Measurements from ENCODE around the gene RBMY1A1.
"Not testable (repeated sequence)": the region's sequence is repeated elsewhere in the genome, so short reads cannot be mapped to it uniquely, and the experiment has no call there.

RBMY1A1 gene

DNA sequence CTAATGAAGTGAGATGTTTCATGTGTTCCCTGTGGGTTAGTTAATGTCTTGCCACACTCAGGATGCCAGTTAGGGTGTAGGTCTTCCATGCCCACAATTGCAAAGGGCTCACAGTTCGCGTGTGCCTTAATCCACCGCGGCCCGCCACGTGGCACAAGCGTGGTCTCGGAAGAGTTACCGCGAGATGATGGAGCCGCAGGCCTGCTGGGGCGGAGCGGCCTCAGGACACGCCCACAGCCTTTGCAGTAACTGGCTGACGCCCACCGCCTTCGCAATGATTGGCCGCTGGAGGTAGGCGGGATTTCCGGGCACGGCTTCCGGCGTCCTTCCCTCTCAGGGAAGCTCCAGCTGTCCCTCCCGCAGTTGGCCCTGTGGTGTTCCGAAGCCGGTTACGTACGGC, at the start of gene RBMY1A1:
TSS of gene RBMY1A1 (plus strand) at position 301 of the 400 bp plus-strand sequence. CDS start 2,013 bp downstream, outside the sequence.
- DNase-seq (ENCODE audit: low read depth); H3K4me3 ChIP-seq (ENCODE audit: control insufficient read depth, low read depth, low read length): not testable (repeated sequence)

DNA sequence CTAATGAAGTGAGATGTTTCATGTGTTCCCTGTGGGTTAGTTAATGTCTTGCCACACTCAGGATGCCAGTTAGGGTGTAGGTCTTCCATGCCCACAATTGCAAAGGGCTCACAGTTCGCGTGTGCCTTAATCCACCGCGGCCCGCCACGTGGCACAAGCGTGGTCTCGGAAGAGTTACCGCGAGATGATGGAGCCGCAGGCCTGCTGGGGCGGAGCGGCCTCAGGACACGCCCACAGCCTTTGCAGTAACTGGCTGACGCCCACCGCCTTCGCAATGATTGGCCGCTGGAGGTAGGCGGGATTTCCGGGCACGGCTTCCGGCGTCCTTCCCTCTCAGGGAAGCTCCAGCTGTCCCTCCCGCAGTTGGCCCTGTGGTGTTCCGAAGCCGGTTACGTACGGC, 23.6 kb upstream of the RBMY1A1 start, which contains the start of gene RBMY1B:
TSS of gene RBMY1B (plus strand) at position 301 of the 400 bp plus-strand sequence. CDS start 2,013 bp downstream, outside the sequence.
- not testable (repeated sequence) for DNase-seq (ENCODE audit: low read depth)

GRCh38 chrY:21559316-21559984, 24.8 kb downstream of the RBMY1A1 start:
- DNase-seq (ENCODE audit: low read depth); H3K4me3 ChIP-seq (ENCODE audit: control insufficient read depth, low read depth, low read length): not testable (repeated sequence)

More for the DNA sequence above, 23.6 kb upstream of the RBMY1A1 start, which contains the start of gene RBMY1B:
- H3K4me3 ChIP-seq (ENCODE audit: control insufficient read depth, low read depth, low read length), result not testable (repeated sequence)

DNA sequence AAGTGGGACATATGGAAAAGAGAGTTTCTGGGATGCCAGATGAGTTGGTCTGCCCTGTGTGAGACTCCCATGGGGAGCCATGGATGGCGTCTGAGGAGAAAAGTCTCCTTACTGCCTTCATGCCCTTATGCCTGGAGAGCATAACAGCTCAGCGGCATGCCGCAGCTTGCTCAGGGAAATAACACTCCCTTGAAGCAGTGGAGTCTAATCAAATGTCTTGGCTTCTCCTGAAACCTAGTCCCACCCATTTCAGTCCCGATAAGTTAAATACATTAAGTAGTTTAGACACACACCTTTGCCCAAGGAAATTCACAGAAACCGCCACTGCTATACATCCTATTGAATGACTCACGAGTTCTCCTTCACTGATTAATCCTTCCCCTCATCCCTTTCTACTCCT, 50.8 kb downstream of the RBMY1A1 start:
- DNase-seq (ENCODE audit: low read depth), result no peak
- no peak overlapping the region for H3K4me3 ChIP-seq (ENCODE audit: control insufficient read depth, low read depth, low read length)
- TF ChIP-seq, protein P1, sequence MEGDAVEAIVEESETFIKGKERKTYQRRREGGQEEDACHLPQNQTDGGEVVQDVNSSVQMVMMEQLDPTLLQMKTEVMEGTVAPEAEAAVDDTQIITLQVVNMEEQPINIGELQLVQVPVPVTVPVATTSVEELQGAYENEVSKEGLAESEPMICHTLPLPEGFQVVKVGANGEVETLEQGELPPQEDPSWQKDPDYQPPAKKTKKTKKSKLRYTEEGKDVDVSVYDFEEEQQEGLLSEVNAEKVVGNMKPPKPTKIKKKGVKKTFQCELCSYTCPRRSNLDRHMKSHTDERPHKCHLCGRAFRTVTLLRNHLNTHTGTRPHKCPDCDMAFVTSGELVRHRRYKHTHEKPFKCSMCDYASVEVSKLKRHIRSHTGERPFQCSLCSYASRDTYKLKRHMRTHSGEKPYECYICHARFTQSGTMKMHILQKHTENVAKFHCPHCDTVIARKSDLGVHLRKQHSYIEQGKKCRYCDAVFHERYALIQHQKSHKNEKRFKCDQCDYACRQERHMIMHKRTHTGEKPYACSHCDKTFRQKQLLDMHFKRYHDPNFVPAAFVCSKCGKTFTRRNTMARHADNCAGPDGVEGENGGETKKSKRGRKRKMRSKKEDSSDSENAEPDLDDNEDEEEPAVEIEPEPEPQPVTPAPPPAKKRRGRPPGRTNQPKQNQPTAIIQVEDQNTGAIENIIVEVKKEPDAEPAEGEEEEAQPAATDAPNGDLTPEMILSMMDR (IDR thresholded peaks at IDR 0.05; ENCODE audit: control insufficient read depth, insufficient read depth, low read depth, low read length, missing control alignments), result no peak

DNA sequence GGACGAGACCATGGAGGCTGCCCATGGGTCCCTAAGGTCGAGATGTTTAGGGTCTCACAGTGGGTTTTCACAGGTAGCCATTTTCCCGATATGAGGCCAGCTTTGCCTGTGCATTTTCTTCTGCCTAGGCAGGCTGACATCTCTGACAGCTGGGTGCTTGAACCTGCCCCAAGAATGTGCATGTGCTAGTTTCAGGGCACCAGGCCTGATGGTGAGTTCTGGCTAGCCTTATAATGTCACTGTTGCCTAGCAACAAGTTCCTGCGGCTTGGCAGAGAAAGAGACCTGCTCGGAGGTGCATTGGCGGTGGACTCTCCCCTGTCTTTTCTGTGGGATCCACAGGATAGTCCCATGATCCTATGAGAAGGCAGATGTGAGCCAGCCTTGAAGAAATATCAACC, 51.8 kb downstream of the RBMY1A1 start:
- not testable (repeated sequence) for DNase-seq (ENCODE audit: low read depth); H3K4me3 ChIP-seq (ENCODE audit: control insufficient read depth, low read depth, low read length)

DNA sequence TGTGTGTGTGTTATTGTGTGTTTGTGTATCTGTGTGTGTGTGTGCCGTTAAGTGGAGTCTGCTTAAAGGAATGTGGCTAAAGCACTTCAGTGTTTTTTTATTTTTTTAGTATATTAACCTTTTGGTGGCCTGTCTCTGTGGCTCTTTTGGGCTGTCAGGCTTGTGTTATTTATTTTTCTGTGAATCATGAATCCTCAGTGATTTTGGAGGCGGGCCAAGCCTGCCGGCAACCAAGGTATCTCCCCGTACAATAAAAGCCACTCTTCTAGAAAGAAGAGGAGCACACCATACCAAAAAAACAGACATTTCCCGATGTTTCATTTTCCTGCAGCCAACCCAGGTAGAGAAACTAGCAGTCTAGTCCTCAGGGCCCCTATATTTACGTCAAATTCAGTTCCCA, 57.4 kb downstream of the RBMY1A1 start:
- no peak for DNase-seq (ENCODE audit: low read depth)
- TF ChIP-seq, protein P1 (IDR thresholded peaks at IDR 0.05; ENCODE audit: control insufficient read depth, insufficient read depth, low read depth, low read length, missing control alignments), result no peak
- H3K4me3 ChIP-seq (ENCODE audit: control insufficient read depth, low read depth, low read length), result no peak overlapping the region

DNA sequence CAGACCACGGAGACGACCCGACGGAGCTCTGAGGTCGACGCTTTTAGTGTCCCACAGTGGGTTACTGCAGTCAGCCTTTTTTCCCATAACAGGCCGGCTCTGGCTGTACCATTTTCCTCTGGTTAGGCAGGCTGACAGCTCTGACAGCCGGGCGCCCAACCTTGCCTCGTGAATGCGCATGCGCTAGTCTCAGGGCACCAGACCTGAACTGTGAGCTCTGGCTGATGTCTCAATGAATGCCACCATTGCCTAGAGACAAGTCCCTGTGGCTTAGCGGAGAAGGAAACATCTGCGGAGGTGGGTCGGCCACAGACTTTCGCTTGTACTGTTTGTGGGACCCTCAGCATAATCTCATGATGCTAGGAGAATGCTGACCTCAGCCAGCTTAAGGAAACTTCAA, 61.6 kb downstream of the RBMY1A1 start:
- not testable (repeated sequence) for DNase-seq (ENCODE audit: low read depth); H3K4me3 ChIP-seq (ENCODE audit: control insufficient read depth, low read depth, low read length)
